NCI-H774 (cell line): ENCODE results near the gene CWF19L2.

Source experiments
- DNase-seq: peaks from one replicate; lab custom pipeline; 2025; lab: John Stamatoyannopoulos, UW

Gene CWF19L2

DNA sequence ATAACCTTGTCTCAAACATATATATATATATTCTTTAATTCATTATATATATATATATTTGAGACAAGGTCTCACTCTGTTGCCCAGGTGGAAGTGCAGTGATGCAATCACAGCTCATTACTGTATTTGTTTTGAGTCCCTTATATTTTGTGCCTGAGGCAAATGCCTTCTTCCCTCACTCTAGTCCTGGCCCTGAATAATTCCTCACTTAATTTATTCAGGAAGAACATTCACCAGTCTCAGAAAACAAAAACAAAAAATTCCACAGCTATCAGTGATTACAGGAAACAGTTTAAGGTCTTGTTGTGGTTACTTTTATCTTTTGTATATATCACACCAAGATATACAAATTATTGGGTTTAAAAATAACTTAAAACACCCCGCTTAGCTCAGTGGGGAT is 155.7 kb downstream of the CWF19L2 start:
- DNase-seq = no peak

DNA sequence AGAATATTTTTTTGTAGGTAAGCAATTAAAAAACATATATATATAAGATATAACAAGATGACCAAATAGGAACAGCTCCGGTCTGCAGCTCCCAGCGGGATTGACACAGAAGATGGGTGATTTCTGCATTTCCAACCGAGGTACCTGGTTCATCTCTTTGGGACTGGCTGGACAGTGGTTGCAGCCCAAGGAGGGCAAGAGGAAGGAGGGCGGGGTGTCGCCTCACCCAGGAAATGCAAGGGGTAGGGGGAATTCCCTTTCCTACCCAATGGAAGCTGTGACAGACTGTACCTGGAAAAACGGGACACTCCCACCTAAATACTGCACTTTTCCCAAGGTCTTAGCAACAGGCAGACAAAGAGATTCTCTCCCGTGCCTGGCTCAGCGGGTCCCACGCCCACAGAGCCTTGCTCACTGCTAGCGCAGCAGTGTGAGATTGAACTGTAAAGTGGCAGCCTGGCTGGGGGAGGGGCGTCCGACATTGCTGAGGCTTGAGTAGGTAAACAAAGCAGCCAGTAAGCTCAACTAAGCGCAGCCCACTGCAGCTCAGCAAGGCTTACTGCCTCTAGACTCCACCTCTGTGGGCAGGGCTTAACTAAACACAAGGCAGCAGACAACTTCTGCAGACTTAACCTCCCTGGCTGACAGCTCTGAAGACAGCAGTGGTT is 163.8 kb downstream of the CWF19L2 start:
- no peak for DNase-seq

DNA sequence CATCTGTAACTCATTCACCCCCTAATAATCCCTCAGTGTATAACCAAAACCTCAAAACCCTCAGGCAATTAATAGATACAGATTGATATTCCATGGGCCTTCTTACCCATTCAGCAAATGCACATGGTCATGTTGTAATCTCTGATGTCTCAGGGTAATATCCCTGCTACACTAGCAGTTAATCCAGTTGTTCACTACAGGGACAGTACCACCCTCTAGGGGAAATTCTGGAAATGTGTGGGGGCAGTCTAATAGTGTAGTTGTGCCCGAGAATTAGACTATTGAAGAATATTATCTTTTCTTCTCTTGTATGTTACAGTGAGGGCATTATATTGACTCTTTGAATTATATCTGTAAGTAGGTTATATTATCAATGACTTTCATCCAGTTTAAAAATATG is 175.4 kb downstream of the CWF19L2 start:
- no peak for DNase-seq
